HG02970 (cell line): ENCODE measurements around the gene SHC2.
"Not testable (repeated sequence)": the region's sequence is repeated elsewhere in the genome, so short reads cannot be mapped to it uniquely, and the experiment has no call there.

Experiments used
- ATAC-seq: cut with Tn5 transposase; IDR thresholded peaks from one replicate; pipeline ENCODE4 v1.9.1; 2021; ENCODE audit warnings: mild to moderate bottlenecking, moderate library complexity, moderate number of reproducible peaks; ENCODE audit not compliant: unreplicated experiment, low FRiP score

Gene SHC2

DNA sequence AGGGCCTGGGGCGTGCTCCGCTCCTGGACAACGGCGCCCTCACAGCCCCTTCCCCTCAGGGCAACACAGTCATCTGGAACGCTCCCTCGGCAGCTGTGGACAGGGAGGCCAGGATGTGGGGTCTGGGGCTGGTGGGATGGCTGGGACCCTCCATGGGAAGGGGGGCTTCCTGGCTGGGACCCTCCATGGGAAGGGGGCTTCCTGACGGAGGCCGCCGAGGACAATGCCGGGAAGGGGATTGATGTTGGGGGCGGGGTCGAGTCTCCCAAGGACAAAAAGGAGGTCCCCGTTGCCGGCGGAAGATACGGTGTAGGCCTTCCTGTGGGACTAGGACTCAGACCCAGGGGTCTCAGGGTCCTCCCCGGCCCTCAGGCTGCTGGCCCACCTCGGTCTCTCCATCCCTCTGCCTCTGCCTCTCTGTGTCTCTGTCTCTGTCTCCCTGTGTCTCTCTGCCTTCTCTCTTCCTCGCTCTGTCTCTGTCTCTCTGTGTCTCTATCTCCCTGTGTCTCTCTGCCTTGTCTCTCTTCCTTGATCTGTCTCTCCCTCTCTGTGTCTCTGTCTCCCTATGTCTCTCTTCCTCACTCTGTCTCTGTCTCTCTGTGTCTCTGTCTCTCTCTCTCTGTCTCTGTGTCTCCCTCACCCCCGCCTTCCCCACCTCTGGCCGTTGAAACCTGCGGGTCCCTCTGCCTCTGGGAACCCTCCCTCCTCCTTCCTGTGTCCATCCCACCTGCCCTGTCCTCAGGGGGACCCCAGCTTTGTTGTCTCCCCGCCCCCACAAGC lies 32.7 kb upstream of the SHC2 start:
- no peak for ATAC-seq

DNA sequence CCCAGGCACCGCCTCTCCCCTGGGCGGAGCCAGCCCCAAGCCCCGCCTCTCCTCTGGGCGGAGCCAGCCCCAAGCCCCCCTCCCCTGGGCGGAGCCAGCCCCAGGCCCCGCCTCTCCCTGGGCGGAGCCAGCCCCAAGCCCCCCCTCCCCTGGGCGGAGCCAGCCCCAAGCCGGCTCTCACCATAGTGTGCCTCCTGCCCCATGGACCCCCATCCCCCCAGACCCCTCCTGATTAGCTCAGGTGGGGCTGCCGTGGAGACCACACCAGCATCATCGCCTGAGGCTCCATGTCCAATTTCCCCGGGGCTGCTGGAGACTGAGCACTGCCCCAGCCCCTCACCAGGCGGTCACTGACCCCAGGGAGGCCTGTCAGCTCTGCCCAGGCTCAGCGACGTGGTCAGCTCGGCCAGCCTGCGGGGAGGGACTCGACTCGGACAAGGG lies 31.3 kb upstream of the SHC2 start:
- ATAC-seq = no peak

DNA sequence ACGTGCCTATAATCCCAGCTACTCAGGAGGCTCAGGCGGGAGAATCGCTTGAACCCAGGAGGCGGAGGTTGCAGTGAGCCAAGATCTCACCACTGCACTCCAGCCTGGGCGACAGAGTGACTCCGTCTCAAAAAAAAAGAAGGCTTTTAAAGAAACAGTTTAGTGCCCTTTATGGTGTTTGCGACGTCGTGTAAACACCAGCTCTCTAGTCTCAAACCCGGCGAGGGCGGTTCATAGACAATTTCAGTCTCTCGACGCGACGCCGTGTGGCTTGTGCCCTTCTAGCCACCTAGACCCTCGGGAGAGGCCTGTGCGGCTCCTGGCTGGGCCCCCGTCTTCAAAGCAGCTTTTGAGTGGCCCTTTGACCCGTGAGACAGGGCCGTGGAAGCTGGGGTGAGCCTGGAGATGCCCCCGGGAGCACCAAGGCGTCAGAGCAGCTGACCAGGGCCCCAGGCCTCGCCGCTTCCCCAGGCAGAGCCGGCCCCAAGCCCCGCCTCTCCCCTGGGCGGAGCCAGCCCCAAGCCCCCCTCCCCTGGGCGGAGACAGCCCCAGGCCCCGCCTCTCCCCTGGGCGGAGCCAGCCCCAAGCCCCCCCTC lies 30.4 kb upstream of the SHC2 start:
- ATAC-seq = no peak

DNA sequence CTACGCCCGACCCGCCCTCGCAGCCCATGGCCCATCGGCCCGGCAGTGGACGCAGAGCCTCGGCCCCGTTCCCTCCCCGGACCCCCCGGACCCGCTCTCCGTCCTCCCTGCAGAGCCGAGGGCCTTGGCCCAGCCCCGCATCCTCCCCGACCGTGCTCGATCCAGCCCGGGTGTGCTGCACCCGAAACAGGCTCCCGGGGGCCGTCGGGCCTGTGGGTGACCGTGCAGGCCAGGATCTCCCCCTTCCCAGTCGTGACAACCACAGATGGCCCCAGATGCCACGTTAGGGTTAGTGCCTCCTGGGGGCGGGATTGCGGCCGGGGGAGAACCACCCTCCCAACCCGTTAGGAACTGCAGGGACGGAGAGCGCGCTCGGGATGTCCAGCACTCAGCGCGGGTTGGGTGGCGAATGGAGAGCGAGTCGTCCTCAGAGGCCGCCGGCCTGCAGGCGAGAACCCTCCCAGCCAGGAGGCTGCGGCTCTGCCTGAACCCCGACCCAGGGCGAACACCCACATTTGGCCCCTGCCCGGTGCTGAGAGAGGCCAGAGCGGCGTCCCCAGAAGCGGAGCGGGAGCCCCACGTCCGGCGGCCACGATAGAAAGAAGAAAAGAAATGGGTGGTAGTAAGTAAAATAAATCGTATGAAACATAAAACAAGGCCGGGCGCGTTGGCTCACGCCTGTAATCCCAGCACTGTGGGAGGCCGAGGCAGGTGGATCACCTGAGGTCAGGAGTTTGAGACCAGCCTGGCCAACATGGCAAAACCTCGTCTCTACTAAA lies 28.8 kb upstream of the SHC2 start:
- no peak for ATAC-seq

- ATAC-seq = peak; percentile 76
Measured at GRCh38 chr19:488505-489417, 27.9 kb upstream of the SHC2 start.

DNA sequence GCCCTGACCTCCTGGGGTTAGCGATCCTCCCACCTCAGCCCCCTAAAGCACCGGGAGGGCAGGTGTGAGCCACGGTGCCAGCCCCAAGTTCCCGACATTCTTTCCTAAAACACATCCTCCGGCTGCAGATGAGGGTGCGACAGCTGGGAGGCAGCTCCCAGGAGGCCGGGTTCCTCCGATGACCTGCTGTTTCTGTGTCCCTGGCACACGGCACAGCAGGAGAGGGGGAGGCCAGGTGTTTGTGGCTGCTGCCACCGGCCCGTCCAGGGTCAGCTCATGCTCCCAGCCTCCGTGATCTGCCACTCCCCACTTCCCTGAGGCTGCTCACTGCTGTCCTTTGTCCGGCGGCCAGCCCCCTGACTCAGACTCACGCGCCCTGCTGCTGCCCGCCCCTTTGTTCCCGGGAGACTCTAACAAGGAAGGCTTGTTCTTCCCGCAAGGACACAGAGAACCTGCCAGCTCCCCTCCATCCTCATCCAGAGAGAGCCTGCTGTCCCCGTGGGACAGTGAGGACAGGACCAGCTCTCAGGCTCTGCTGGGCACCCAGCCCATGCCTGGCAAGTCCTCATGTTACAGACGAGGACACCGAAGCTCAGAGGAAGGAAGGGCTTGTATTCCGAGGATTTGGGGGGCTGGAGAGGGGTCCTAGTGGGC lies 24.9 kb upstream of the SHC2 start:
- no peak for ATAC-seq

DNA sequence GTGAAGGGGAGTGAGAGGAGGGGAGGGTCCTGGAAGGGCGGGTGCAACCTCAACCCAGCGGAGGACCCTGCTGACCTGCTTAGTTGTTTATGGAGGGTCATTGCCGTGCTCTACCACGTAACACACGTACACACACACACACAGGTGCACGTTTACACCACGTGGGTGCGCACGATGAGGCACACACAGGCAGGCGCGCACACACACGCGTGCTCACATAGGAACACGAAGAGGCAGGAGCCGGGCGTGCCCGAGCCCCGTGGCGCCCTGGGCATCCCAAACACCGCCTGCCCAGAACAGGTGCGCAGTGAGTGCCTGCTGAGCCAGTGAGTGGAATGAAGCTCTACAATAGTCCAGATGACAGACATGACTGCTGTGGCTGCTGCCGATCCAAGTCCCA lies 24.2 kb upstream of the SHC2 start:
- ATAC-seq = no peak

DNA sequence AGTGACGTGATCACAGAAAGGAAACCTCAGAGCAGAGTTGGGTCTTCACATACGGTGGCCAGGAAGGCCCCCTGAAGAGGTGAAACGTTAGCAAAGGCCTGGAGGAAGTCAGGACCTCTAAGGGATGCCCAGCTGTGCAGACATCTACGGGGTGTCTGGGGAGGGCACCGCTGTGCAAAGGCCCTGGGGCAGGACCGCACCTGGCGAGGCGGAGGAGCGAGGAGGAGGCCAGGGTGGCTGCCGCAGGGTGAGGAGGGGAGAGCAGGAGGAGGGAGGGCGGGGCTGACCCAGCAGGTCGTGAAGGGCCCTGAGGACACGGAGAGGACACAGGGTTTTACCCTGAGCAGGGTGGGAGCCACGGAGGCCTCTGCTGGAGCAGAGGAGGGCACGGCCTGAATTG lies 23.7 kb upstream of the SHC2 start:
- ATAC-seq = no peak

DNA sequence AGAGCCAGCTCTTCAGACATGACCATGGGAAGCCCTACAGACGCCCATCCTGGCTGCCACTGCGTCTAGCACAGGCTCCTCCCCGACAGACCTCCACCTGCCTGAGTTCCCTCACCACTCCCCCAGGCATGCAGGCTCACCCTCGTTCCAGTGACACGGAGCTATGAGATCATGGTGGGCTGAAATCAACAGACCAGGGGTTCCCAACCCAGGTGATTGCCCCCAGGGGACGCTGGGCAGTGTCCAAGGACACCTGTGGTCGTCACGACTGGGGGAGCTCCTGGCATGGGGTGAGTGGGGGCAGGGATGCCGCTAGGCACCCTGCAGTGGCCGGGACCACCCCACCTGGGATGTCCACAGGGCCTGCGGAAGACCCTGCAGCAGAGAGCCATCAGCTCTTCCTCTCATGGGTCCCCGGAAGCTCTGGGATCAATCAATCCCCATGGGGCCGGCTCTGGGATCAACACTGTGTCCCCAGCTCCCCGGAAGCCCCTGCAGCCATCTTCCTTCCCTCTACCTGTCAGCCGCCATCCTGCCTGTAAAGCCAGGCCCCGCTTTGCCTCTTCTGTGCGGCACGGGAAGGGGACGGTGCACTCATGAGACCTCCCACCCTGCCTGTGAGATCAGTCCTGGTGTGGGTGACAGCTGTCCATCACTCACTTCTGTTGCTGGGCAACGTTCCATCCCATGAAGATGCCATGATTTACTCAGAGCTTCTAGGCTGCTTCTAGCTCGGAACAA lies 22.7 kb upstream of the SHC2 start:
- ATAC-seq = no peak

- no peak for ATAC-seq
Measured at GRCh38 chr19:482186-483041, 21.6 kb upstream of the SHC2 start.

GRCh38 chr19:481100-481499 lies 20.3 kb upstream of the SHC2 start:
- not testable (repeated sequence) for ATAC-seq

DNA sequence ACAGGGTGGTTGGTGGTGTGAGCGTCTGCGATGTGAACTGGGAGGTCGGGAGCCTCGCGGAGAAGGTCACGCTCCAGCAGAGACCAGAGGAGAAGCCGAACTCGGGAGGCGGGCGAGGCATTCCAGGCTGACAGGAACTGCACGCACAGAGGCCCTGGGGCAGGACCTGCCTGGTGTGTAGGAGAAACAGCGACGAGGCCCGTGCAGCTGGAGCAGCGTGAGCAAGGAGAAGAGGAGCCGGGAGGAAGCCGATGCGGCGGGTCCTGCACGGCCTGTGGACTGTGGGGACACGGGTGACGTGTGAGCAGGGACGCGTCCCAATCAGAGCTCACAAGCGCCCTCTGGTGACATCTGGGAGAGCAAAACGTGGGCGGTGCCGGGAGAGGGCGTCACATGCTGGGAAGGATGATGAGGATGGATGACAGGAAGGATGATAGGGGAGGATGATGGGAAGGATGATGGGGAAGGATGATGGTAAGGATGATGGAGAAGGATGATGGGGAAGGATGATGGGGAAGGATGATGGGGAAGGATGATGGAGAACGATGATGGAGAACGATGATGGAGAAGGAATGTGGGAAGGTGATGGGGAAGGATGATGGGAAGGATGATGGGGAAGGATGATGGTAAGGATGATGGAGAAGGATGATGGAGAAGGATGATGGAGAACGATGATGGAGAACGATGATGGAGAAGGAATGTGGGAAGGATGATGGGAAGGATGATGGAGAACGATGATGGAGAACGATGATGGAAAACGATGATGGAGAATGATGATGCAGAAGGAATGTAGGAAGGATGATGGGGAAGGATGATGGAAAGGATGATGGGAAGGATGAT lies 19.4 kb upstream of the SHC2 start:
- ATAC-seq = no peak

DNA sequence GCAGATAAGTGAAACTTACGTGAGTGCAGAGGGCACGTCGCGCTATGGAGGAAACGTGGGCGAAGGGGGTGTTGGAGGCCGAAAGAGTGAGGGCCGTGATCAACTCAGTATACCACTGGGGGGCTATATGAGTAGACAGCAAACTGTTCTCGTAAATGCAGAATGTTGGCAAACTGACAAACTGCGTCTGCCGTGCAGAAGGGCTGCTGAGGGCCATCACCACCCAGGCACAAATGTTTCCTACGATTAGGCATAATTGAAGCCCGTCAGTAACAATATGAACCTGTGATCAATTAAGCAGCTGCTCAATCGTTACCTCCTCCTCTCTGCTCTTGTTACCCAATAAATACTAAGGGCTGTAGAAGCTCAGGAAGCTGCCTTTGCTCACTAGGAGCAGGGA lies 18.1 kb upstream of the SHC2 start:
- no peak for ATAC-seq

DNA sequence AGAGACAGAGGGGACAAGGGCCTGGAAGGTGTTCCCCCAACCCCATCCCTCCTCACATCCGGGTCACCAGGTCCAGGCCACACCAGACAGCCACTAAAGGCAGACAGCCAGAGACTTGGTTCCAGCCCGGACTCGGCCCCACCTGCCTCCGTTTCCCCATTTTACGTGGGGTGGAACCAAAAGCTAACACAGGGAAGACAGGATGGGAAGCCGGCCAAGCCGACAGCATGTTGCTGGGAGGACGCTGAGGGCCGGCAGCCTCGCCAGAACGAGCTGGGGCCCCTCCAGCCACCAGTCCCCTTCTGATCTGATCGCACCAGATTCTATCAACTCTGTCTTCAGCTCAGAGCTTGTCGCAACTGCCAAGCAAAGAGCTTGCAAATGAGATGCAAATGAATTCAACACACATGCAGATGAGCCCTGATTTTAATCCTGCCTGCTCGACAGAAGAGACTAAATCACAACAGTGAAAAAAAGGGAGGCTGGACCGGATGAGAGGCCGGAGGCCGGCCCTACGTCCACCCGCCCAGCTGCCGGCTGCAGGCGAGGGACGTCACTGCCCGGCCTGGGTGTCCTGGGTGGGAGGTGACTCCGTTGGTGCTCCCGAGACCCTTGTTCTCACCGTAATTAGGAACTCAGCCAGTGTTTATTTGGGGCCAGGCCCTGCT lies 17.5 kb upstream of the SHC2 start:
- no peak for ATAC-seq

DNA sequence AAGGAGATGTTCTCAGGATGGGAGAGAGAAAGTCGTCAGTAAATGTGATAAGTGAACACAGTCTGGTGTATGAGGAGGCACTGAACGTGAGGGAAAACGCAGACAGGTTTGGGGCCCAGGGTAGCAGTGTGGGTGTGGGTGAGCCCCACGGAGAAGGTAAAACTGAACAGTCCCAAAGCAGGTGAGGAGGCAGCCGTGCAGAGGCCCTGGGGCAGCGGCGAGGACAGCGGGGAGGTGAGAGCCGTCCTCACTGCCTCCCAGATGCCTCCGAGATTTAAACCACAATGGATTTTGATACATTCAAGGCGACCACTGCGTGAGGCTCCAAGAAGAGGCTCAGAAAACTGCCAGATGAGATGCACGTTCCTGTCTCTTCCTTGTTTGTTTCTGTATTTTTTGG lies 14.5 kb upstream of the SHC2 start:
- no peak for ATAC-seq

DNA sequence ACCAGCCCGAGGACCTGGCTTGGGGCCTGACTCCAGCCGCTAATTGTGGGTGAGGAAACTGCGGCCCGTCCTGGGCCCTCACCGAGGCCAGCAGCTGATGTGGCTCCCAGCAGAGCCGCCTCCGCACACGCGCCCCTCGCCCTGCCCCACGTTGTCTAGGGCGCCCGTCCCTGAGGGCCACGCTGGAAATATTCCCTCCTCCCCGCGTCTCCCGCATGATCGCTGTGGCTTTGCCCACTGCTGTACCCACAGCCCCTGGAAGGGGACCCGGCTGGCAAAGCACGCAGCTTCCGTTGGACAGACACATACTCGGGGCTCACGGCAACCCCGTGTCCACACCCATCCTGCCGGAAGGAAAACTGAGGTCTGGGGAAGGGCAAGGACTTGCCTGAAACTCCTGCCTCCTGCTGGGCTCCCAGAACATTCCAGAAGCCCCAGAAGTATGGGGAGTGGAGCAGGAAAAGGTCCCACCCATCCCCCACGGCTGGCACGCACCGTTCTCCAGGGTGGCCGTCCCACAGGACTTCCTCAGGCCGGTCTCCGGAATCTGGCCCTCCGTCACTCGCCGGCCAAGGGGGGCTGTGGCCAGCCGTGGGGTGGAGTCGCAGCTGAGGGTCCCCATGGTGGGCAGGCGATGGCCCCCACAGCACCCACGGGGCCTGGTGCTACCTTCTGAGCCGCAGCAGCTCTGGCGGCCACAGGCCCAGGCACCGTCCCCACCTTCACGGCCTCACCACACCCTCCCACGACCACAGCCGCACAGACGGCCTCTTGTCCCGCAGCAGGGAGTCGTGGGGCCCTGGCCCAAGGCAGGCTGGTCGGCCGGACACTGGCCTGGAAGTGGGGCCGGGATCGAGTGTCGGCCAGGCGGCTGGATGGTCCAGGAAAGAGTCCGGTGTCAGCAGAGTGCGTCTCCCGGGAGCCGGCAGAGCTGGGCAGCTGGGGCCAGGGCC lies 13.6 kb upstream of the SHC2 start:
- ATAC-seq = no peak
